Ramos (cell line): Measurements from ENCODE around the gene TFB2M.

Source experiments
- in situ Hi-C: fragments of 300-500 bp; cut with MboI; formaldehyde crosslinking; loops from one replicate; pipeline ENCODE4 v1.14.3; 2022; ENCODE audit warnings: low sequenced_read_pairs; ENCODE audit not compliant: unreplicated experiment

TFB2M gene

DNA sequence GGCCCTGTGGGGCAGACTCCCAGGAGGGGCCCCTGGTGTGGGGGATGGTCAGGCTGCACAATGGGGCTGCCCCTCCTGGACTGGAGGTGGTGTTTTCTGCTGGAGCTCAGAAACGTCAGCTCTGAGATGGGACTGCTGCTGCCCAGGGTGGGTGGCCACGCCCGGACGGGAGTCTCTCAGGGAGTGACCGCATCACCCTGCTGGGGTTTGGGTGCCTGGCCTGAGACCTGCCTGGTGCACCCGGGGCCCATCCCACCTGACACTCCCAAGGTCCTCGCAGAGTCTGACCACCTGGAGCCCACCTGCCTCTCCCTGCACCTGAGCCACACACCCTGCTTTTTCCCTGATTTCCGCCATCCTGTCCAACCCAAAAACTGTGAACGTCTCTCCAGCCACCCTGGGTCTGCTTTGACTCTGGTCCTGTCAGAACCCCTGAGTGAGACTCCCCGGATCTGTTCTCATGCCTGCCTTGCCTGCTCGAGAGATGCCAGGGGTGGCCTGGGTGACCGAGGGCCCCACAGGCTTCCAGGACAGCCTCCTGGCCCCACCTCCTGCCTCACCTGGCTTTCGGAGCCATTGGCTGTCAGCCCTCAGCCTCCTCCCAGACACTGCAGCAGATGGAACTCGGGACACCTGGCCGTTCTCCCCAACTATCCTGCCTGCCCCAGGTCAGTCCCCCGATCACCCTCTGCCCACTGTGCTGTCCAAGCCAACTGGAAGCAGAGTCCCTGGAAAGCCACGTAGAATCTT lies 47.4 kb downstream of the TFB2M start:
- in situ Hi-C loops = no loop called here

DNA sequence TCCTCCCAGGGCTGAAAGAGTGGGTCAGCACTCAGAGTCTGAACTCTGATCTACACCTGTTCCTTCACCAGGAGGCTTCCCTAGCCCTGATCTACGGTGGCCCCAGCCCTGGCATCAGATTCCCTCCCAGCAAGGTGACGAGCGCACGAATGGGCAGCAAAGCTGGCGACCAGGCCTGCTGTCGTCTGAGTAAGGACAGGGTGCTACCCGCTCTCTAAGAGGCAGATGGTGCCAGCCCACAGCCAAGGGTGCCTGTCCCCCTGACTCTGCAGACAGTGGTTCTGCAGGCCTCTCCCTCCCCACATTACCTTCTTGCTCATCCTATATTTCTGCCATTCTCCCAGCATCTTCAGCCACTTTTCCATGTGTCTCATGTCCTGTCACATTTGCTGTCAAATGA lies 48.7 kb downstream of the TFB2M start:
- in situ Hi-C loops = no loop called here

DNA sequence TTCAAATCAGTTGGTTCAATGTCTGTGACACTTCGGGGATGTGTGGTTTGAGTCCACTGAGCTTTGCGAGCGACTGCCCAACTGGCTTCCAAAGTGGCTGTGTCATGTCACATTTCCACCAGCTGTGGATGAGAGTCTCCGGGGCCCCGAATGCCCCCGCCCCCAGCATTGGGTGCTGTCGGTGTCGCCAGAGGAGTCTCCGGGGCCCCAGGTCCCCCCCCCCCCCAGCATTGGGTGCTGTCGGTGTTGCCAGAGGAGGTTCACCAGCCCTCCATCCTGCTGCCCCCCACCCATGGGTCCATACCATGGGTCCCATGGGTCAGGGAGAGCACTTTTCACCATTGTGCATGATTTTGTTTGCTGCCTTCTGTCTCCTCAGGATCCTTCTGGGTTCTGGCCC lies 49.9 kb downstream of the TFB2M start:
- in situ Hi-C loops = no loop called here

DNA sequence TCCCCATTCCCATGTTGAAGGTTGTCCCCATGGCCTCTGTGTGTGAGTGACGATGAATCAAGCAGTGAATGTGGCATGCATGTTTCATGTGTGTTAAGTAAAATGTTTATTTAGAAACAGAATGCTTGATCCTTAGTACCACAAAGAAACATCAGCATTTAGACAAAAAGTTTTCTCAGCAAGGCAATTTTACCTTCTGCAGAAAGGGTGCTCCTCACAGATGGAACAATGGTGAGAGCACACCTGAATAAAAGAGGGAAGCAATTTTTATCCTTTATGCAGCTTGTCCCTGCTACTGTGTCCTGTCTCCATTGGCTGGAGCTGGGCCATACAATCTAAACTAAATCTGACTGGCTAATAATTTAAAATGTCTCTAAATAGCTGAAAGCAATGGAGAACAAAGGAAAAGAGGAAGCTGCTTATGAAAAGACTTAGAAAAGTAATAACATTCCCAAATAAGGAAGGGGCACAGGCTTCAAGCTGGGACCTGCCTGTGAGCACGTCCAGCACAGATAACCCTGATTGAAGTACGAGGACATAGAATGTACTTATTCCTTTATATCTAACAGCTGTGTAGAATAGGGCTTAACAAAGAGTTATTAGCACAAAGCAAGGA lies 50.6 kb downstream of the TFB2M start:
- in situ Hi-C loops = no loop called here

DNA sequence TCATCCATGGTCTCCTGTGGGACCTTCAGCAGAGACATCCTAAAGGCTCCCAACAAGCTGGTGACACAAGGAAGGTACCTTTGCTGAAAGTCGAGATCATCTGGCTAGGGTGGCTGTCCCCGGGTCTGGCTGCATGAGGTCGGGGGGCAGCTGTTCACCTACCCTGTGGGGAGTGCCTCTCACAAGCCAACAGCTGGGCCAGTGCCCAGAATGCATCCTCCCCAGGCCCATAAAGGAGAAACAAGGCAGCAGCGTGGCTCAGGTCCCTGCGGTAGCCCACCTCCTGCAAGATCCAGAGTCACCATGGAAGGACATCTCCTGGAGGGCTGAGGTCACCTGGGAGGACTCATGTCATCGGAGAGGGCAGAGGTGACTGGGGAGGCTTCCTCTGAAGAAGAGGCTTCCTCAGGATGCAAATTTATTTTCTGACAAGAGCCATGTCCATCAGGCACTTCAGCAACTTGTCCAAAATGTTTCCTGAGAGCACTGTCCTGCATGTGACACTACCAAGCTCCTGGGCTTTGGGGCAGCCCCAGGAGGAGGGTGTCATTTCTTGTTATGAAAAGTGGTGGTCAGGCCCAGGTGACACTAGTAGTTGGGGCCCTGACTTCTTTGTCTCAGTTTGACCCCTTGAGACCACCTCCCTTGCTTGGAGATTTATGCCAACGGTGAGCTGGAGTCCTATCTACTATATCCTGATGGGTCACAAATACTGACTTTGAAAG lies 52.3 kb downstream of the TFB2M start:
- in situ Hi-C loops = no loop called here

DNA sequence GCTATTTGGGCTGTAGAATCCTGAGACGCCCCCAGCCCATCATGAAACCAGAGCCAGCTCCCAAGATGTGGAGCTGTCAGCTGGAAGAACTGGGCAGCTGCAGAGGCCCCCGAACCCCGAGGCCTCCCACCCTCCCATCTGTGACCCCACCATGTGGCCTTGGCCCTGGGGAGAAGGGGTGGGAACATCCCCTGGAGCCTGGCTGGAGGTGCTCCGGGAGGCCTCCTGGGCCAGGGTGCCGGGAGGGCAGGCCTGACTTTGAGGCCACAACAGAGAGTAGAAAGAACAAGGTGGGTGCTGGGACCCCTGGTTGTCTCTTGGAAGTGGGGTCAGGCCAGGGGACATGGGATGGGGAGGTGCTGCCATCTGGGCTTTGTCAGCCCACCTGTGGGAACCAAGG lies 53.0 kb downstream of the TFB2M start:
- in situ Hi-C loops = no loop called here

DNA sequence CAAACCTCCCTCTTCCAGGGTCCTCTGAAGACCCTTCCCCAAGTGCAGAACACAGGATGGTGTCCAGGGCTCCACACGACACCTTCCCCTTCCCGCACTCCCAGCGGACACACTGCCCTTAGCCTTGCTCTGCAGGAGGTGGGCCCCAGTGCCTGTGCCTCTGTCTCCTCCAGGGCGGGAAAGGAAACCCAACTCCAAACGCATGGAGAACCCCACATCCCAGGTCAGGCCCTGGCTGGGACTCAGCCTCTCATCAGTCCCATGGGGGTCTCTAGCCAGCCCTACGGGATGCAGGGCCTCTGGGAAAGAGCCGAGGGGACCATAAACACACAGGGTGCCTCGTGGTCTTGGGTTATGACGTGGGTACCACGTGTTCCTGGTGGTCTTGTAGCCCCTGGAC lies 53.4 kb downstream of the TFB2M start:
- in situ Hi-C loops = no loop called here

DNA sequence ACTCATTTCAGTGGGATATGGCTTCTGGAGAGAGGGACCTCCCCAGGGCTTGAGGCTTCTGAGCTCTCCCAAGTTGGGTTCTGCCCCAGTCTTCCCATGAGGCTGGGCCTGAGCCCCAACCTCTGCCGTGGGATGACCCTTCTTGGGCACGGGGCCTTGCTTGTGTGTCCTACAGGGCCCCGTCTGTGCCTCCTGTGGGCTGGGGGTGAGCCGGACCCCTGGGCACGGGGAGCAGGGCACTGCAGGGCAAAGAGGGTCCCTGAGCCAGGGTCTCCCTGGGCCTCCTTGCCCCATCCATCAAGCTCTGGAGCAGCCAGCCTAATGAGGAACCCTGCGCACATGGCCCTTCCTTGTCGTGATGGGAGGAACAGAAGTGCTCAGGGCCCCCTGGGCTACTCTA lies 53.8 kb downstream of the TFB2M start:
- in situ Hi-C loops = no loop called here

DNA sequence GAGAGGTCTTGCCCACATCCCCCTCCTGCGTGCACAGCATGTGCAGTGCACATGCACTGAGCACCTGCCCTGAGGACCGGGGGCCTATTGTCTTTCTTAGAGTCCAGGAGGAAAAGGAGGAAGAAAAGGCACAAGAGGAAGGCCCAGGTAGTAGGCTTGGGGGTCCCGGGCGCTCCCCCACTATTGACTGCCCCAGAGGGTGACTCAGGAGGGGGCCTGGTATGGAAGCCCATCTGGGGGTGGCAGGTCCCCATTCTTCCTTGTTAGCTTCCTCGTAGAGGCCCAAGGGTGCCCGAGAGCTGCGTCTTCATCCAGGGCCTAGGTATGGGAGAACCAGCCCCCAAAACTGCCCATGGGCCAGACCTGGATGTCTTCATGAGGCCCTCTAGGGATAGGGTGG lies 54.9 kb downstream of the TFB2M start:
- in situ Hi-C loops = no loop called here

DNA sequence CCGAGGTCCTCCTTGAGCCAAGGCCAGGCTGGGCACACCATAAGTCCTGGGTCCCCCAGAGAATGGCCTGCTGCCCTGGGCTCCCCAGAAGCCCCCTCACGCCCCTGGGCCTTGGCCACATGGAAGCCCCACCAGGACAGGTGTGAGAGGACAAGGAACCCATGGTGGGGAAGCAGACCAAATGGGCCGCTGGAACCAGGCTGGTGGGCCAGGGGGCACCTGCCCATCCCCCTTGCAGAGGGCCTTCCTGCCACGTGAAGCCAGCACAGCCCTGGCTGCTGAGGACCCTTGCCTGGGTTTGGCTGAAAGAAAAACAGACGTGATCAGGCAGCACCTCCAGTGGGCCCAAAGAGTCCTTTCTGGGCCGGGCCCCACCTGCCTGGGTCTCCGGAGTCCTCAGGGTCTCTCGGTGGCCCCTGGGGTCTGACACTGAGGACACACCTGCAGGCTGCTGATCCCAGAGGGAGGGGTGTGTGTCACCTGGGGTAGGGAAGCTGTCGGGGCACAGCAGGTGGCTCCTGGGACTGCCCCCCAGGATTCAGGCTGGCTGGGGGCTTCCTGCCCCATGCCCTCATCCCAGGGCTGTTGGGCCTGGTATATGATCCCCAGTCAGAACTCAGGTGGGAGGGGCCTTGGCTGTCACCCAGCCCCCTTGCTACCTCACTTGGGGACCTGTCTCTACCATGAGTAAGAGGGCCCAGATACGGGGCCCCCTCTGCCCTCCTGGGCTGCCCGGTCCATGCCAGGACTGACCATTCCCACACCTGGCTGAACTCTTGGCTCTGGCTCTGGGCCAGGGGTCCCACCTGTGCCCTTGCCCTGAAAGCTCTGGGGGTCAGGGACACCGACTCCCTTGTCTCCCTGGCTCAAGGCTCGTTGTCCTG lies 55.7 kb downstream of the TFB2M start:
- in situ Hi-C loops = no loop called here

DNA sequence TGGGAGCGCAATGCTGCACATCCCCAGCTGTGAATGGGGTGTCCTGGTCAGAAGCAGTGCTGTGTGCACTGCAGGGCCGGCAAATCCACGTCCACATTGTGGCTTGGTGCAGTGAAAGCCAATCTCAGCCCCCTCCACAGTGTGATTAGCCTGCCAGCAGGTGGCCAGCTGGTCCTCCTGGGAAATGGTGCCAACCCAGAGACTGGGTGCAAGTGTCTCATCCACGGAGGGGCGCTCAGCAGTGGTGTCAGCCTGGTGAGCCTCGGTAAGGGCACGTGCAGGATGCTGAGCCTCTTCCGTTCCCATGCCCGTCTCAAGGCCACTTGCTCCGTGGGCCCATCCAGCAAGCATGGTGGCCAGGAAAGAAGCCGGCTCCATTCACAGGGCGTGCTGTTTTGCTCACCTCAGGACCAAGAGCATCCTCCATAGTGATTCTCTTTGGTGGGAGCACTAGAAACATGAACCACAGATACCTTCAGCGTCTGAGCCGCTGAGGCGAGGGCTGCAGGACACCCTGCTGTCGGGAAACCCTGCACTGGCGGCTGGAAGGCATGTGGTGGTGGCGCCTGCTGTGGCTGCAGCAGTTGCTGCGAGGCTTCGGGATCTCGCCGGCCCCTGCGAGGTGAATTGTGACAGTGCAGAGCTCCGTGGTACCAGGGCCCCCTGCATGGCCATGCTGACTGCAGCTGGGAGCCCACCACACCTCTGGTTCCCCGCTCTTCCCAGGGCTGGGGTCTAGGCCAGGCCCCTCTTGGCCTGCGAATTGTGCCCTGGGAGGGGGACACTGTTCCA lies 57.0 kb downstream of the TFB2M start:
- in situ Hi-C loops = no loop called here

DNA sequence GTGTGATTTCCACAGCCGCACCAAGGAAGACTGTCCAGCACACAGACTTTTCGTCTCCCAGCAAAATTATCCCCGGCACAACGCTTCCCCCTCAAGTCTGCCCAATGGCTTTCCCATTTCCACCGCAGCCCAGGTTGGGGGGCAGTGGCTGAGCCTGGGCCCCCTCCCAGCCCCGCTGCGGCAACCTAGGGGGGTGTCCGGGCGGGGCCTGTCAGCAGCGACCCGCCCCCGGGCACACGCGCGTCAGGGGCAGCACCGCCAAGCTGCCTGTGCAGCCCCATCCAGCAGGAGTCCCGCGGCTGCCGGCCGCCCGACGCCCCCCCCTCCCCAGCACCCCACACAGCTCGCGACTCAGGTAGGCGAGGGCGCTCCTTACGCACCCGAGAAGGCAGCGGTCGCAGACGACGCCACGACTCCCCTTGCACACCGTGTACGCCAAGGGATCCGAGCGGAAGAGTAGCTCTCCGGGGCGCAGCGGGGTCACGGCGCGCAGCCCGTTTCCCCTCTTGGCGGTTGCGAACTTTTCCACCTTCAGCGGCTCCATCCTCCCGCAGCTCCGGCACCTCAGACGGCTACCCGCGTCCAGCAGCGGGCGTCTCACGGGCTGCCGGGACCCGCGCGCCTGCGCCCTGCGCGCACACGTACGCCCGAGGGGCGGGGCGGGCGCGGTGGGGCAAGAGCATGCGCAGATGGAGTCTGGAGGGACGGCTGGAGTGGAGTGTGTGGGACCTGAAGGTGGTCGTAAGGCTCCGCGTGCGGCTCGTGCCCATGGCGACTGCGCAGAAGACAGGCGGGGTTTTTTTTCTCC lies 59.2 kb downstream of the TFB2M start, which contains the start of gene SMYD3:
TSS of gene SMYD3 (minus strand) at position 606 of the 808 bp plus-strand sequence.
- in situ Hi-C loops = no loop called here

DNA sequence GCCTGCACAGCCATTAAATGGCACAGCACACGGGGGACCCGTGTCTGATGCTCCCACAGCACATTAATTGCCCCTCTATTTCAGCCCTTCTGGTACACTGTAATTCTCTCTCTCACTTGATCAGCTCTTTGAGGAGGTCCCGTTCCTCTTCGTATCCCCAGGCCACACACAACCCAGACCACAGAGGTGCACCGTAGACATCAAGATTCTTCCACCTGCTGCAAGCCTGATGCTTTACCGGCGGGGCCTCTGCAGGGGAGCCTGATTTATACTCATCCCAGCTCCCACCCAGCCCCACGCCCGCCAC lies 59.7 kb downstream of the TFB2M start:
- in situ Hi-C loops = no loop called here

DNA sequence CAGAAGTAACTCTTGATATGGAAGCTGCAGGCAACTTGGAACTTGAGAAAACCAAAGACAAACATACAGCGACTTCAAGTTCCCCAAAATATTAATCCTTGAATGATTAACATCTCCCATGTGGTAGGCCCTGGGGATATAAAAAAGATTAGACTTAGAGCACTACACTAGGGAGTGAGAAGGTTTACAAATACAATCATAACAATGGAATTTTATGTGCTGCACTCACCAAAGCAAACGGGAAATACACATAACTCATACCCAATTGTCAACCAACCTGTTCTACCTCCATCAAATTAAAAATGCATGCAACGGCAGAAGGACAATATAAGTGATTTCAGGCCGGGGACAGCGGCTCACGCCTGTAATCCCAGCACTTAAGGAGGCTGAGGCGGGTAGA lies 62.7 kb downstream of the TFB2M start:
- in situ Hi-C loops = no loop called here

DNA sequence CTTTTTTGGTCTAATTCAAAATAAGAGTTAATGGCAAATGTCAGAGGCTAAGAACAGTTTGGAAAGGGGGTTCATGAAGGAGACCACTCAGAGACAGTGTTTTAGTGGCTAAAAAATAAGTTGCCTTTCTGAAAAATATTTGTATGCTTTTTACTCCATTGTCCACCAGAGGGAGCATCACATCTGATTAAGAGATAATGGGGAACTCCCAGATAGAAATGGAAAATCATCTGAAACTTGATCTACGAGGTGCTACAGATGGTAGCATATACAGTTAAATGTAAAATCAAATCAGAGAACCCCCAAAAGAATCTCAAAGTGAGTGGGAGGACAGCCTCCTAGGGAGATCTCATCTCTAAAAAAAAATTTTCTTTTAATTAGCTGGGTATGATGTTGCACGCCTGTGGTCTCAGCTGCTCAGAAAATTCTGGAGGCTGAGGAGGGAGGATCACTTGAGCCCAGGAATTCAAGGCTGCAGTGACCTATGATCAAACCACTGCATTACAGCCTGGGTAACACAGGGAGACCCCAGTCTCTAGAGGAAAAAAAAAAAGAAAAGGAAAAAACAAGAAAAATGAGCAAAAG lies 68.6 kb downstream of the TFB2M start:
- in situ Hi-C loops = loop anchor here (5.0 to 10.0 kb wide), 2 partner anchors 200 to 257 kb away; no protein-coding TSS in a partner anchor

DNA sequence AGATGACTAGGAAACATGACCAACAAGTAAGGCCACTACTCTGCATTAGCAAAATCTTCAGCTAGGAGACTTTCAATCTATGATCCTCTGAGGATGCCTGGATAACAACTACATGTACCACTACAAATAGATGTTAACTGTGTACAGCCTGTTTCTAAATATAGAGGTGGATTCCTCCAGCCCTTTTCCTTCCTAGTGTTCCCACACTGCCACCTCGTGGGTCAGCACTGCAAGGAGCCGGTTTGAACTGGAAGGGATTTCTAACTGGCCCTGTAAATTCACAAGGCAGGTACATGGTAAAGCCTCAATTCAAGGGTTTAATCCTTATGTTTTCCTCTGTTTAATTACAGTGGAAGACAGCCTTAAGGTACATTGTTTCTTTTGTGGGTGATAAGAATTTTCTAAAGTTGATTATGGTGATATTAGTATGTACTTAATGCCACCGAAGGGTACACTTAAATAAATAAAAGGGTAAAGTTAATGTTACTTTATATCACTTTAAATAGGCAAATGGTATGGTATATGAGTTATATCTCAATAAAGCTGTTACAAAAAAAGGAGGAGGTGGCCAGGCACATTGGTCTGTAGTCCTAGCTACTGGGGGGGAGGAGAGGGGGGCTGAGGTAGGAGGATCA lies 73.3 kb downstream of the TFB2M start:
- in situ Hi-C loops = loop anchor here (10.0 kb wide), 1 partner anchor 262 kb away; no protein-coding TSS in a partner anchor

DNA sequence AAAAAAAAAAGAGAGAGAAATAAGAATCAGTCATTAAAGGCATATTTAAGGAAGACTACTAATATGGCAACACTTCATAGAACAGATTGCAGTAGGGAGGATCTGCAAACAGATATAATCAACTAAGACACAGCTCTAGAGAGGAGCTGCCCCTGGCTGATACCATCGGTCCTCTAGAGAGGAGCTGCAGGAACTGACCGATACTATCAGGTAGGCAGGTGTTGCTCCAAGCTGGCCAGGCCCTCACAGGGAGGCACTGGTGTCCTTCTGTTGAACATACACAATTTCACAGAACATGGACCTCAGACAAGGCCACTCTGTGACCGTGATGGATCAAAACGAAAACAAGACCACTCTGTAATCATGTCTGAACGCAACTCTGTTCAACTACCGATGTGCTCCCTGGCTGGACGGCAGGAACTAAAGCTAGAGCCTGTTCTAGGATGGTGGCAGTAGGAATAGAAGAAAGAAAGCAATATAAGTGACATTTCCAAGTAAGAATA lies 74.5 kb downstream of the TFB2M start:
- in situ Hi-C loops = loop anchor here (10.0 kb wide), 1 partner anchor 263 kb away; no protein-coding TSS in a partner anchor
